HCT116 (cell line): ENCODE measurements around the gene CEBPA. TPM values are rescaled to one million over a fixed set of nuclear protein-coding genes. Genes with fewer than 3 reads are reported as not detected.
A peak's percentile ranks its signal among the peaks of the same experiment; 100 is the strongest.

ENCODE experiments used
- ATAC-seq: fragments of 200-7000 bp; cut with Tn5 transposase; 2 replicates; pipeline ENCODE4 v1.9.1; 2020; ENCODE audit warnings: mild to moderate bottlenecking, moderate library complexity
- BruUV-seq: library from RNA; stranded (reverse); fragments of 400-500 nt; replicated peaks from 2 replicates; lab custom pipeline; 2021; lab: Mats Ljungman, UMichigan
- CTCF ChIA-PET: fragments of 300-600 bp; sonication (Branson Sonifier 250); formaldehyde crosslinking; loops from one replicate; lab custom pipeline; 2021; ENCODE audit warnings: antibody characterized with exemption; lab: Charles Lee
- POLR2A ChIA-PET: fragments of 300-600, 350-600 bp; sonication (Branson Sonifier 250); formaldehyde crosslinking; loops from one replicate; lab custom pipeline; 2021; ENCODE audit warnings: antibody characterized with exemption; lab: Charles Lee
- RAD21 ChIA-PET, 2 experiments: fragments of 300-600 bp; sonication (Branson Sonifier 250); formaldehyde crosslinking; loops; one replicate each; lab custom pipeline; 2023; ENCODE audit warnings: low total read pairs in 2 of 2; ENCODE audit not compliant: uncharacterized antibody in 2 of 2, unreplicated experiment in 2 of 2, low non-redundant PET in 1 of 2; lab: Charles Lee
- DNase-seq: peaks from one replicate; pipeline ENCODE4 v3.0.0-alpha.2; 2010; ENCODE audit warnings: low read depth, low spot score
- H2AFZ ChIP-seq: fragments of 200-600 bp; shearing (Covaris generic), sonication (generic); 2 replicates; pipeline ENCODE4 v1.6.1; 2017; ENCODE audit warnings: low read depth, mixed run types, mixed read lengths, antibody characterized with exemption, low read length; ENCODE audit not compliant: poor library complexity, severe bottlenecking
- H3K27ac ChIP-seq: 2 replicates; pipeline ENCODE4 v1.5.1; 2012; ENCODE audit warnings: low read depth, low read length
- H3K27me3 ChIP-seq: fragments of 200-600 bp; sonication (generic); 2 replicates; pipeline ENCODE4 v1.6.1; 2016; ENCODE audit warnings: mixed run types, low read length, mixed read lengths; ENCODE audit not compliant: insufficient read depth
- H3K36me3 ChIP-seq, 2 experiments: fragments of 200-500 bp in 1 of 2; fragments of 200-600 bp in 1 of 2; sonication (Bioruptor generic) in 1 of 2; sonication (generic) in 1 of 2; 2 replicates each; pipeline versions ENCODE4 v1.5.1 to v1.6.1; 2014 to 2016; ENCODE audit warnings: low read length in 2 of 2, inconsistent platforms in 1 of 2, mixed read lengths in 1 of 2, mixed run types in 1 of 2; ENCODE audit not compliant: insufficient read depth in 2 of 2, control insufficient read depth in 1 of 2
- H3K4me1 ChIP-seq, 2 experiments: fragments of 200-600 bp in 1 of 2; sonication (generic) in 1 of 2; 2 replicates each; pipeline versions ENCODE4 v1.5.1 to v1.6.1; 2012 to 2017; ENCODE audit warnings: low read length in 2 of 2, inconsistent platforms in 1 of 2, mild to moderate bottlenecking in 1 of 2, mixed read lengths in 1 of 2, mixed run types in 1 of 2, moderate library complexity in 1 of 2; ENCODE audit not compliant: insufficient read depth in 2 of 2, control insufficient read depth in 1 of 2
- H3K4me2 ChIP-seq: fragments of 200-600 bp; sonication (generic); 2 replicates; pipeline ENCODE4 v1.6.1; 2017; ENCODE audit warnings: mixed run types, low read length, mixed read lengths
- H3K4me3 ChIP-seq, 2 experiments: fragments of 200-600 bp in 1 of 2; sonication (generic) in 1 of 2; replicated peaks in 1 of 2; 2 replicates each; pipeline ENCODE4 v1.5.1; 2011 to 2016; ENCODE audit warnings: low read length in 2 of 2, control low read depth in 1 of 2, low read depth in 1 of 2, mild to moderate bottlenecking in 1 of 2, mixed read lengths in 1 of 2, mixed run types in 1 of 2
- H3K79me2 ChIP-seq: fragments of 200-600 bp; sonication (generic); 2 replicates; pipeline ENCODE4 v1.6.1; 2017; ENCODE audit warnings: mild to moderate bottlenecking, mixed run types, low read length, moderate library complexity, mixed read lengths; ENCODE audit not compliant: insufficient read depth
- H3K9ac ChIP-seq: fragments of 200-600 bp; sonication (generic); 2 replicates; pipeline ENCODE4 v1.6.1; 2016; ENCODE audit warnings: low read length, mixed read lengths
- H3K9me2 ChIP-seq: fragments of 200-600 bp; sonication (generic), shearing (Covaris generic); 2 replicates; pipeline ENCODE4 v1.6.1; 2017; ENCODE audit warnings: mixed run types, mild to moderate bottlenecking, moderate library complexity; ENCODE audit not compliant: insufficient read depth
- H3K9me3 ChIP-seq, 2 experiments: fragments of 200-500 bp in 1 of 2; fragments of 200-600 bp in 1 of 2; sonication (Bioruptor generic) in 1 of 2; sonication (generic) in 1 of 2; 2 replicates each; pipeline ENCODE4 v1.6.1; 2014 to 2017; ENCODE audit warnings: low read length in 2 of 2, mixed read lengths in 2 of 2, inconsistent platforms in 1 of 2, low read depth in 1 of 2, mild to moderate bottlenecking in 1 of 2, mixed run types in 1 of 2, moderate library complexity in 1 of 2; ENCODE audit not compliant: control insufficient read depth in 1 of 2, insufficient read depth in 1 of 2
- H4K20me1 ChIP-seq: fragments of 200-600 bp; sonication (generic), shearing (Covaris generic); 2 replicates; pipeline ENCODE4 v1.6.1; 2017; ENCODE audit warnings: mixed run types, mild to moderate bottlenecking, moderate library complexity; ENCODE audit not compliant: insufficient read depth
- ATF3 ChIP-seq: IDR thresholded peaks from 2 replicates; pipeline ENCODE4 v1.6.1; 2012
- CBX3 ChIP-seq: IDR thresholded peaks from 2 replicates; pipeline ENCODE4 v1.6.1; 2012; ENCODE audit warnings: low read depth
- CEBPB ChIP-seq: IDR thresholded peaks from 2 replicates; pipeline ENCODE4 v1.6.1; 2012; ENCODE audit warnings: low read depth
- EGR1 ChIP-seq: IDR thresholded peaks from 2 replicates; pipeline ENCODE4 v1.6.1; 2012; ENCODE audit warnings: low read depth
- ELF1 ChIP-seq: IDR thresholded peaks from 2 replicates; pipeline ENCODE4 v1.6.1; 2012; ENCODE audit warnings: low read depth, borderline replicate concordance
- EZH2phosphoT487 ChIP-seq: fragments of 200-600 bp; IDR thresholded peaks from 2 replicates; pipeline ENCODE4 v1.6.1; 2018; ENCODE audit warnings: antibody characterized with exemption, borderline replicate concordance
- MAX ChIP-seq: IDR thresholded peaks from 2 replicates; pipeline ENCODE4 v1.6.1; 2012
- POLR2A ChIP-seq: IDR thresholded peaks from 2 replicates; pipeline ENCODE4 v1.7.0; 2011; ENCODE audit warnings: borderline replicate concordance; ENCODE audit not compliant: insufficient read depth, insufficient read length; ENCODE audit errors: extremely low read depth
- RAD21 ChIP-seq: IDR thresholded peaks from 2 replicates; pipeline ENCODE4 v1.6.1; 2012; ENCODE audit warnings: low read depth, mild to moderate bottlenecking
- REST ChIP-seq: IDR thresholded peaks from 2 replicates; pipeline ENCODE4 v1.6.1; 2012; ENCODE audit warnings: low read depth
- SIN3A ChIP-seq: IDR thresholded peaks from 2 replicates; pipeline ENCODE4 v1.6.1; 2012; ENCODE audit warnings: low read depth
- SP1 ChIP-seq: IDR thresholded peaks from 2 replicates; pipeline ENCODE4 v1.6.1; 2012; ENCODE audit warnings: low read depth
- SRF ChIP-seq: IDR thresholded peaks from 2 replicates; pipeline ENCODE4 v1.6.1; 2012; ENCODE audit warnings: low read depth
- TCF7L2 ChIP-seq: IDR thresholded peaks from 2 replicates; pipeline ENCODE4 v1.7.0; 2011; ENCODE audit warnings: borderline replicate concordance, inconsistent platforms; ENCODE audit not compliant: insufficient read depth, insufficient read length; ENCODE audit errors: extremely low read depth
- YY1 ChIP-seq: IDR thresholded peaks from 2 replicates; pipeline ENCODE4 v1.6.1; 2011; ENCODE audit warnings: low read length, low read depth, moderate library complexity, mild to moderate bottlenecking; ENCODE audit not compliant: insufficient replicate concordance; ENCODE audit errors: extremely low read depth
- ZBTB33 ChIP-seq: IDR thresholded peaks from 2 replicates; pipeline ENCODE4 v1.6.1; 2011; ENCODE audit warnings: mild to moderate bottlenecking, low read length, moderate library complexity; ENCODE audit not compliant: insufficient replicate concordance; ENCODE audit errors: extremely low read depth
- ZFX ChIP-seq: fragments of 450-650 bp; IDR thresholded peaks from 2 replicates; pipeline ENCODE4 v1.6.1; 2017
- ZNF274 ChIP-seq: fragments of 200-500 bp; sonication (Bioruptor generic); IDR thresholded peaks from 2 replicates; pipeline ENCODE4 v1.6.1; 2014; ENCODE audit warnings: mild to moderate bottlenecking, low read depth, low read length, inconsistent platforms
- intact Hi-C: fragments of 100-400 bp; cut with micrococcal nuclease; formaldehyde crosslinking; loops from 2 replicates; pipeline ENCODE4 v1.10.0; 2022
- total RNA-seq: library from RNA; stranded (reverse); gene quantifications from one replicate; pipeline ENCODE4 v1.2.1, GENCODE V29; 2021; ENCODE audit not compliant: unreplicated experiment

CEBPA gene
- total RNA-seq, 1 experiment from 2014 or later, result 7.0 TPM

GRCh38 chr19:33302175-33302973 is at the start of gene CEBPA (continued):
- TF ChIP-seq YY1, result peak; percentile 11

- intact Hi-C loops, result no loop called here
- ATAC-seq (no peak), DNase-seq (no peak)
- H3K9me3 ChIP-seq, result no peaks in the 10 kb centered on the region
- no TSS peak for BruUV-seq
- POLR2A ChIA-PET, result no interaction called here
- H3K4me1 ChIP-seq, result no peaks in the 10 kb centered on the region; a peak in 1 of 4 replicates
- H3K36me3 ChIP-seq, result no peaks in the 10 kb centered on the region
- RAD21 ChIA-PET, result no interaction called here
- no peaks in the 10 kb centered on the region for H3K9me2 ChIP-seq
- H3K4me3 ChIP-seq, result no peak overlapping the region
- H2AFZ ChIP-seq, result no peak overlapping the region
- CTCF ChIA-PET, result no interaction called here
- no peak overlapping the region for H3K9ac ChIP-seq
- no peak overlapping the region for H3K27ac ChIP-seq
- no peak overlapping the region; the same call in 1 of the 2 replicates for H3K4me2 ChIP-seq
- no peaks in the 10 kb centered on the region for H3K79me2 ChIP-seq
- no peaks in the 10 kb centered on the region for H4K20me1 ChIP-seq
- H3K27me3 ChIP-seq, result peaks cover 16% of the 10 kb centered on the region; the same call in 1 of the 2 replicates
- TF ChIP-seq ZBTB33 (no peak), ELF1 (no peak), ZNF274 (no peak), YY1 (no peak), REST (no peak), TCF7L2 (no peak), ZFX (no peak), EGR1 (no peak), POLR2A (no peak), RAD21 (no peak), MAX (no peak), SP1 (no peak), SRF (no peak), EZH2phosphoT487 (no peak), SIN3A (no peak), CEBPB (no peak), ATF3 (no peak), CBX3 (no peak)
Measured at GRCh38 chr19:33350538-33351309, 48.4 kb upstream of the CEBPA start.
